Skeletal muscle satellite cell (primary cell): ENCODE results near the gene TWNK.

ENCODE experiments used
- H3K27me3 ChIP-seq: 2 replicates; pipeline ENCODE4 v1.7.0; 2013; ENCODE audit warnings: low read length; ENCODE audit not compliant: control insufficient read depth, insufficient read depth
- H3K36me3 ChIP-seq: 2 replicates; pipeline ENCODE4 v1.7.0; 2013; ENCODE audit warnings: mild to moderate bottlenecking, control low read depth, low read length; ENCODE audit not compliant: insufficient read depth
- H3K4me1 ChIP-seq: 2 replicates; pipeline ENCODE4 v1.7.0; 2013; ENCODE audit warnings: low read length; ENCODE audit not compliant: control insufficient read depth, insufficient read depth
- H3K4me2 ChIP-seq: 2 replicates; pipeline ENCODE4 v1.7.0; 2013; ENCODE audit warnings: mild to moderate bottlenecking, low read length
- H3K4me3 ChIP-seq: 2 replicates; pipeline ENCODE4 v1.7.0; 2013; ENCODE audit warnings: low read length
- H3K9ac ChIP-seq: 2 replicates; pipeline ENCODE4 v1.7.0; 2013; ENCODE audit warnings: mild to moderate bottlenecking, low read depth, low read length, moderate library complexity
- H3K9me3 ChIP-seq: replicated peaks from 2 replicates; pipeline ENCODE4 v1.7.0; 2013; ENCODE audit warnings: mild to moderate bottlenecking, control low read depth, low read length

The TWNK gene

GRCh38 chr10:100977436-100977835, 9.9 kb upstream of the TWNK start:
- no peak overlapping the region for H3K9ac ChIP-seq
- peaks cover 9% of the 10 kb centered on the region for H3K36me3 ChIP-seq
- no peaks in the 10 kb centered on the region for H3K9me3 ChIP-seq
- no peaks in the 10 kb centered on the region for H3K4me1 ChIP-seq
- no peak overlapping the region for H3K4me2 ChIP-seq
- no peaks in the 10 kb centered on the region for H3K27me3 ChIP-seq
- H3K4me3 ChIP-seq = no peak overlapping the region

GRCh38 chr10:100978121-100978900, 9.0 kb upstream of the TWNK start:
- Histone ChIP-seq H3K9me3 (no peaks in the 10 kb centered on the region), H3K9ac (no peak overlapping the region), H3K4me1 (no peaks in the 10 kb centered on the region)

DNA sequence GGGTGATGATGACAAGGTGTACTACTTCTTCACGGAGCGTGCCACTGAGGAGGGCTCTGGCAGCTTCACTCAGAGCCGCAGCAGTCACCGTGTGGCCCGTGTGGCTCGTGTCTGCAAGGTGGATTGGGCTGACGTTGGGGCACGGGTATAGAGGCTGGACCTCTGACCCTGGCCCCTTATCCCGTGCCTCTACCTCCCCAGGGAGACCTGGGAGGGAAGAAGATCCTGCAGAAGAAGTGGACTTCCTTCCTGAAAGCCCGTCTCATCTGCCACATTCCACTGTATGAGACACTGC, 8.5 kb upstream of the TWNK start:
- Histone ChIP-seq H3K36me3 (peaks cover 9% of the 10 kb centered on the region), H3K9me3 (no peaks in the 10 kb centered on the region), H3K27me3 (no peaks in the 10 kb centered on the region), H3K9ac (no peak overlapping the region), H3K4me3 (no peak overlapping the region), H3K4me2 (no peak overlapping the region), H3K4me1 (no peaks in the 10 kb centered on the region)

More at GRCh38 chr10:100978121-100978900, 9.0 kb upstream of the TWNK start:
- peaks cover 9% of the 10 kb centered on the region for H3K36me3 ChIP-seq
- H3K27me3 ChIP-seq = no peaks in the 10 kb centered on the region
- no peak overlapping the region for H3K4me2 ChIP-seq
- no peak overlapping the region for H3K4me3 ChIP-seq

- no peaks in the 10 kb centered on the region for H3K9me3 ChIP-seq
- H3K4me2 ChIP-seq = no peak overlapping the region
- no peak overlapping the region for H3K4me3 ChIP-seq
- H3K4me1 ChIP-seq = no peaks in the 10 kb centered on the region
- no peak overlapping the region for H3K9ac ChIP-seq
- H3K27me3 ChIP-seq = no peaks in the 10 kb centered on the region
- H3K36me3 ChIP-seq = peaks cover 9% of the 10 kb centered on the region
Observed at GRCh38 chr10:100979791-100980272, 7.5 kb upstream of the TWNK start.

GRCh38 chr10:100980311-100980710, 7.0 kb upstream of the TWNK start:
- Histone ChIP-seq H3K9ac (no peak overlapping the region), H3K4me3 (no peak overlapping the region), H3K4me2 (no peak overlapping the region), H3K4me1 (no peaks in the 10 kb centered on the region), H3K36me3 (peaks cover 9% of the 10 kb centered on the region), H3K9me3 (no peaks in the 10 kb centered on the region), H3K27me3 (no peaks in the 10 kb centered on the region)

- H3K4me2 ChIP-seq = no peak overlapping the region
- no peaks in the 10 kb centered on the region for H3K27me3 ChIP-seq
- no peak overlapping the region for H3K9ac ChIP-seq
- no peaks in the 10 kb centered on the region for H3K4me1 ChIP-seq
- H3K9me3 ChIP-seq = no peaks in the 10 kb centered on the region
- H3K4me3 ChIP-seq = no peak overlapping the region
- H3K36me3 ChIP-seq = peaks cover 9% of the 10 kb centered on the region
Observed at GRCh38 chr10:100980711-100981110, 6.6 kb upstream of the TWNK start.

DNA sequence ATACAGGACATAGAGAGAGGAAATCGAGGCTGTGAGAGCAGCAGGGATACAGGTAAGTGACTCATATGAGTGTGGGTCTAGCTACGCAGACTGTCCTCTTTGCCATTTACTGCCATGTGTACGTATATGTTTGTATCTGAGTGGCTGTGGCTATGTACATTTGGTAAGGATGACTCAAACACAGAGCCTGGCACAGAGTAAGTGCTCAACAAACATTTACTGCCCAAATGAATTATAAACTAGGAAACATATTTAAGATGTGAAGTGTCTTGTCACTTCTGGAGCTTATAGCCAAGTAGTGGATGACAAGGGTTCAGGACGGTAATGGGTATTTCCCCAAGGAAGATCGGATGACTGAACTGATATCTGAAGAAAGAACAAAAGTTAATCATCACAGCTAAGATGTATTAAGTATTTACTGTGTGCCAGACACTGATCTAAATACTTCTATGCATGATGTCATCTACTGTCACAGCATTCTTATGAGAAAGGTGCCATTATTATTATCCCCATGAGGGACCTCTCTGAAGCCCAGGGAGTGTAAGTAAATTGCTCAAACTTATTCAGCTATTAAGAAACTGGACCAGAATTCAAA, 6.1 kb upstream of the TWNK start:
- H3K9ac ChIP-seq = no peak overlapping the region

DNA sequence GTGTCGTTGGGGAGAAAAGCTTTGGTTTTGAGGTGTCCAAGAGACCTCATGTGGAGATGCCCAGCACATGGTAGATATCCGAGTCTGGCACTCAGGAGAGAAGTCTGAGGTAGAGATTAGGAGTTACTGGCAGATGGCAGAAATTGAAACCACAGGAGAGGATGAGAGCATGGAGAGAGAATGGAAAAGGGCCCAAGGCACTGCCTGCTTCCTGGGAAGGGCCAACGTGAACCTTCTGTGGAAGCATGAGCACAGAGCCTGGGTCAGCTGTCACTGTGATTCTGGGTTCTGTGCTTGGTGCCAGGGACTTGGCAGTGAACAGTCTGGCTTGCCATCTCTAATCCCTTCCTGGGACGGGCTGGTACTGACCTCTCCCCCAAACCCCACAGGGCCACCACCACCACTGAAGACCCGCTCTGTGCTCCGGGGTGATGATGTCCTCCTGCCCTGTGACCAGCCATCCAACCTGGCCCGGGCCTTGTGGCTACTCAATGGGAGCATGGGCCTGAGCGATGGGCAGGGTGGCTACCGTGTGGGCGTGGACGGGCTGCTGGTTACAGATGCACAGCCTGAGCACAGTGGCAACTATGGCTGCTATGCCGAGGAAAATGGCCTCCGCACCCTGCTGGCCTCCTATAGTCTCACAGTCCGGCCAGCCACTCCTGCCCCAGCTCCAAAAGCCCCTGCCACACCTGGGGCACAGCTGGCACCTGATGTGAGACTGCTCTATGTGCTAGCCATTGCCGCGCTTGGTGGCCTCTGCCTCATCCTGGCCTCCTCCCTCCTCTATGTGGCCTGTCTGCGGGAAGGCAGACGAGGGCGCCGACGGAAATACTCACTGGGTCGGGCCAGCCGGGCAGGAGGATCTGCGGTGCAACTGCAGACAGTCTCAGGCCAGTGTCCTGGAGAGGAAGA, 4.2 kb upstream of the TWNK start:
- H3K4me2 ChIP-seq = no peak overlapping the region
- peaks cover 11% of the 10 kb centered on the region for H3K4me1 ChIP-seq
- no peaks in the 10 kb centered on the region for H3K27me3 ChIP-seq
- no peak overlapping the region for H3K4me3 ChIP-seq
- no peaks in the 10 kb centered on the region for H3K9me3 ChIP-seq
- H3K9ac ChIP-seq = no peak overlapping the region
- peaks cover 9% of the 10 kb centered on the region for H3K36me3 ChIP-seq

More for the DNA sequence above, 6.1 kb upstream of the TWNK start:
- Histone ChIP-seq H3K4me3 (no peak overlapping the region), H3K4me1 (peaks cover 2% of the 10 kb centered on the region), H3K9me3 (no peaks in the 10 kb centered on the region), H3K36me3 (peaks cover 9% of the 10 kb centered on the region), H3K27me3 (no peaks in the 10 kb centered on the region), H3K4me2 (no peak overlapping the region)

DNA sequence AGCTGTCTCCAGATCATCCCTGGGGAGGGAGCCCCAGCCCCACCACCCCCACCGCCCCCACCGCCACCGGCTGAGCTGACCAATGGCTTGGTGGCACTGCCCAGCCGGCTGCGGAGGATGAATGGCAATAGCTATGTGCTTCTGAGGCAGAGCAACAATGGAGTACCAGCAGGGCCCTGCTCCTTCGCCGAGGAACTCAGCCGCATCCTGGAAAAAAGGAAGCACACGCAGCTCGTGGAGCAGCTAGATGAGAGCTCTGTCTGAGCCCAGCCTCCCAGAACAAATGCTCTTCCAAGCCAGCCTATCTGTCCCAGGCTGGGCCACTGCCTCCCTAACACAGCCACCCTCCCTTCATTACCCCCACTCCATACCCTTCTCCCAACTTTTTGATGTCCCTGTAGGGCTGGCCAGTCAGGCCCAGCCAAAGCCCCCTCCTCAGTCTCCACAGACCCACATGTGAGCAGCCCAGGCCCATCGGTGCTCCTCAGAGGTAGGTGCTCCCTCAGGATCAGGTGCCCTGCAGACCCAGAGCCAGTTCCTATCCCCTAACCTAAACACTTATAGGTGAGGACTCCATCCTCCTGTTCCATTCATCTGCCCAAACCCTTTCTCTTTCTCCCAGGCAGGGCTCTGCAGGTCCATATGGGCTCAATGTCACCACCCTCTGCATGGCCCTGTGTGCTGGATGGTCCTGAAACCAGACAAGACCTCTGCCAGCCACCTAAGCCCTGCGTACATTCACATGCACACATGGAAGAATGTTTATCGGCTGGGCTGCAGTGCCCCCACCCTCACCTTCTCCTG, 3.3 kb upstream of the TWNK start:
- no peaks in the 10 kb centered on the region for H3K9me3 ChIP-seq
- H3K4me1 ChIP-seq = peaks cover 17% of the 10 kb centered on the region
- no peak overlapping the region for H3K4me2 ChIP-seq
- no peak overlapping the region for H3K4me3 ChIP-seq
- peaks cover 10% of the 10 kb centered on the region for H3K36me3 ChIP-seq
- H3K27me3 ChIP-seq = no peaks in the 10 kb centered on the region
- no peak overlapping the region for H3K9ac ChIP-seq

DNA sequence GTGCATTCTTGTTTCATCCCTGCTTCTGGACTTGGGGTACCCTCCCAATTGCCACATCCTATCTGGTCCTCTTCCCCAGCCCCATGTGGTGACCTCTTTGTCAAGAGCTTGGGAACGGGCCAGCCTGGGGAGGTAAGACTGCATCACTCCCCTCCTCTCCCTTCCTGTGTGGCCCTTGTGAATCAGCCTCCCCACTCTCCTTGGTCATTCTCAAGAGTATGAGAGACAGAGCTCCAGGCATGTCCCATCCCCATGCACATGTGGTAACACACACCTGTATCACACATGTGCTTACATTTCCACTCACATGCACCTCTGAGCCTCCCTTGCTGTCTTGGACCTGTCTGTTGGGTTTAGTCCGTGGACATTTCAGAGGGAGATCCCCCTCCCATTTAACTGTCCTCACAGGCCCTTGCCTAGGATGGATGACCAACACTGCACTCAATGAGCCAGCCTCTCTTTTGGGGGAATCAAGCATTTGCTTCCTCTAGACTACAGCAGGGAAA, 2.6 kb upstream of the TWNK start:
- H3K4me3 ChIP-seq = no peak overlapping the region
- H3K4me2 ChIP-seq = no peak overlapping the region
- no peaks in the 10 kb centered on the region for H3K9me3 ChIP-seq
- H3K4me1 ChIP-seq = peaks cover 17% of the 10 kb centered on the region
- H3K9ac ChIP-seq = no peak overlapping the region
- no peaks in the 10 kb centered on the region for H3K27me3 ChIP-seq
- H3K36me3 ChIP-seq = peaks cover 15% of the 10 kb centered on the region

- Histone ChIP-seq H3K4me1 (peaks cover 17% of the 10 kb centered on the region), H3K27me3 (no peaks in the 10 kb centered on the region), H3K9me3 (no peaks in the 10 kb centered on the region), H3K4me3 (no peak overlapping the region), H3K9ac (no peak overlapping the region), H3K36me3 (peaks cover 19% of the 10 kb centered on the region), H3K4me2 (no peak overlapping the region)
Observed at GRCh38 chr10:100985336-100985735, 2.0 kb upstream of the TWNK start.
